Breast epithelium (tissue), 3 donors: Measurements from ENCODE around the gene PKNOX2.
"Not testable (repeated sequence)": the region's sequence is repeated elsewhere in the genome, so short reads cannot be mapped to it uniquely, and the experiment has no call there.

Experiments
- POLR2A ChIP-seq: fragments of 450-650 bp; IDR thresholded peaks from one replicate; pipeline ENCODE4 v1.6.1; 2016; ENCODE audit warnings: antibody characterized with exemption, mild to moderate bottlenecking, moderate library complexity
- POLR2AphosphoS5 ChIP-seq, 3 donors: sonication (generic); formaldehyde crosslinking; IDR thresholded peaks; one replicate each; pipeline ENCODE4 v1.6.1; 2017; ENCODE audit warnings: antibody characterized with exemption in 3 of 3
- TF ChIP-seq, protein P1 (sequence below), 3 donors: fragments of 450-650 bp; IDR thresholded peaks; one replicate each; pipeline ENCODE4 v1.5.1; 2016 to 2017; ENCODE audit warnings: antibody characterized with exemption in 3 of 3, mild to moderate bottlenecking in 3 of 3, moderate library complexity in 3 of 3

GRCh38 chr11:125223161-125223560 is 58.6 kb downstream of the PKNOX2 start:
- TF ChIP-seq, protein P1, sequence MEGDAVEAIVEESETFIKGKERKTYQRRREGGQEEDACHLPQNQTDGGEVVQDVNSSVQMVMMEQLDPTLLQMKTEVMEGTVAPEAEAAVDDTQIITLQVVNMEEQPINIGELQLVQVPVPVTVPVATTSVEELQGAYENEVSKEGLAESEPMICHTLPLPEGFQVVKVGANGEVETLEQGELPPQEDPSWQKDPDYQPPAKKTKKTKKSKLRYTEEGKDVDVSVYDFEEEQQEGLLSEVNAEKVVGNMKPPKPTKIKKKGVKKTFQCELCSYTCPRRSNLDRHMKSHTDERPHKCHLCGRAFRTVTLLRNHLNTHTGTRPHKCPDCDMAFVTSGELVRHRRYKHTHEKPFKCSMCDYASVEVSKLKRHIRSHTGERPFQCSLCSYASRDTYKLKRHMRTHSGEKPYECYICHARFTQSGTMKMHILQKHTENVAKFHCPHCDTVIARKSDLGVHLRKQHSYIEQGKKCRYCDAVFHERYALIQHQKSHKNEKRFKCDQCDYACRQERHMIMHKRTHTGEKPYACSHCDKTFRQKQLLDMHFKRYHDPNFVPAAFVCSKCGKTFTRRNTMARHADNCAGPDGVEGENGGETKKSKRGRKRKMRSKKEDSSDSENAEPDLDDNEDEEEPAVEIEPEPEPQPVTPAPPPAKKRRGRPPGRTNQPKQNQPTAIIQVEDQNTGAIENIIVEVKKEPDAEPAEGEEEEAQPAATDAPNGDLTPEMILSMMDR (IDR thresholded peaks at IDR 0.05), result not testable (repeated sequence)
- TF ChIP-seq POLR2A; POLR2AphosphoS5 (IDR thresholded peaks at IDR 0.05): not testable (repeated sequence)
